Stimulated activated CD4-positive, alpha-beta T cell treated with anti-CD3 and anti-CD28 coated beads, Interleukin-15, amount 100 ng/mL, for 1 hour (primary cell): ENCODE data around the gene ADGRF3.
"Not testable (repeated sequence)": the region's sequence is repeated elsewhere in the genome, so short reads cannot be mapped to it uniquely, and the experiment has no call there.

Experiments used
- DNase-seq, 2 donors: peaks; one replicate each; pipeline ENCODE4 v3.0.0-alpha.2; 2020; ENCODE audit warnings: low read depth in 1 of 2, low spot score in 1 of 2

Gene ADGRF3

GRCh38 chr2:26324479-26324878, 22.1 kb downstream of the ADGRF3 start:
- not testable (repeated sequence) for DNase-seq

- no peak for DNase-seq
Measured at GRCh38 chr2:26318950-26319349, 27.6 kb downstream of the ADGRF3 start.

GRCh38 chr2:26317377-26318105, 29.0 kb downstream of the ADGRF3 start:
- DNase-seq = no peak

GRCh38 chr2:26316845-26317244, 29.7 kb downstream of the ADGRF3 start:
- no peak for DNase-seq

GRCh38 chr2:26316041-26316440, 30.5 kb downstream of the ADGRF3 start:
- no peak for DNase-seq

GRCh38 chr2:26314243-26314642, 32.3 kb downstream of the ADGRF3 start:
- no peak for DNase-seq

GRCh38 chr2:26313446-26313845, 33.1 kb downstream of the ADGRF3 start:
- no peak for DNase-seq

GRCh38 chr2:26312471-26312870, 34.1 kb downstream of the ADGRF3 start:
- DNase-seq = no peak

- DNase-seq = no peak
Measured at GRCh38 chr2:26309921-26310320, 36.7 kb downstream of the ADGRF3 start.

GRCh38 chr2:26305540-26305939, 41.0 kb downstream of the ADGRF3 start:
- DNase-seq = no peak

- not testable (repeated sequence) for DNase-seq
Measured at GRCh38 chr2:26305094-26305493, 41.5 kb downstream of the ADGRF3 start.

GRCh38 chr2:26302846-26303245, 43.7 kb downstream of the ADGRF3 start:
- no peak for DNase-seq

- no peak for DNase-seq
Measured at GRCh38 chr2:26300234-26300925, 46.2 kb downstream of the ADGRF3 start.

GRCh38 chr2:26299471-26300101, 47.0 kb downstream of the ADGRF3 start:
- no peak for DNase-seq

GRCh38 chr2:26298638-26299393, 47.8 kb downstream of the ADGRF3 start:
- peak in 1 of 2 donors; percentile 17 for DNase-seq

- no peak for DNase-seq
Measured at GRCh38 chr2:26298286-26298637, 48.3 kb downstream of the ADGRF3 start.

GRCh38 chr2:26297061-26297460, 49.5 kb downstream of the ADGRF3 start:
- no peak for DNase-seq

GRCh38 chr2:26295511-26295910, 51.1 kb downstream of the ADGRF3 start:
- no peak for DNase-seq

- no peak for DNase-seq
Measured at GRCh38 chr2:26292646-26293045, 53.9 kb downstream of the ADGRF3 start.

- DNase-seq = no peak
Measured at GRCh38 chr2:26290001-26290400, 56.6 kb downstream of the ADGRF3 start.

GRCh38 chr2:26285931-26286330, 60.7 kb downstream of the ADGRF3 start:
- no peak for DNase-seq

- DNase-seq = no peak
Measured at GRCh38 chr2:26284132-26284531, 62.5 kb downstream of the ADGRF3 start.
